Suprapubic skin (tissue), 4 donors: ENCODE measurements around the gene ATXN7L1. TPM values are rescaled to one million over a fixed set of nuclear protein-coding genes. Genes with fewer than 3 reads are reported as not detected.
A peak's percentile ranks its signal among the peaks of the same experiment; 100 is the strongest.

Source experiments
- DNase-seq, 2 donors: peaks; one replicate each; pipeline ENCODE4 v3.0.0-alpha.2; 2019; ENCODE audit warnings: low spot score in 2 of 2
- H3K27ac ChIP-seq: fragments of 200-600 bp; sonication (generic); one replicate; pipeline ENCODE4 v1.5.1; 2019
- H3K27me3 ChIP-seq: fragments of 200-600 bp; sonication (generic); one replicate; pipeline ENCODE4 v1.5.1; 2019
- H3K36me3 ChIP-seq: fragments of 200-600 bp; sonication (generic); one replicate; pipeline ENCODE4 v1.5.1; 2019
- H3K4me1 ChIP-seq: fragments of 200-600 bp; sonication (generic); one replicate; pipeline ENCODE4 v1.5.1; 2019
- H3K4me3 ChIP-seq: fragments of 200-600 bp; sonication (generic); one replicate; pipeline ENCODE4 v1.5.1; 2019; ENCODE audit warnings: mild to moderate bottlenecking
- H3K9me3 ChIP-seq: fragments of 200-600 bp; sonication (generic); one replicate; pipeline ENCODE4 v1.5.1; 2019
- CTCF ChIP-seq, 2 donors: fragments of 200-600 bp in 1 of 2; fragments of 450-650 bp in 1 of 2; sonication (generic) in 1 of 2; IDR thresholded peaks; one replicate each; pipeline ENCODE4 v1.5.1; 2016 to 2019; ENCODE audit warnings: antibody characterized with exemption in 2 of 2, mild to moderate bottlenecking in 1 of 2, moderate library complexity in 1 of 2
- EP300 ChIP-seq: sonication (generic); formaldehyde crosslinking; IDR thresholded peaks from one replicate; pipeline ENCODE4 v1.6.1; 2017; ENCODE audit warnings: antibody characterized with exemption
- POLR2A ChIP-seq, 2 donors: fragments of 450-650 bp; IDR thresholded peaks; one replicate each; pipeline ENCODE4 v1.6.1; 2017; ENCODE audit warnings: antibody characterized with exemption in 2 of 2, mild to moderate bottlenecking in 2 of 2, moderate library complexity in 2 of 2
- POLR2AphosphoS5 ChIP-seq, 3 donors: sonication (generic); formaldehyde crosslinking; IDR thresholded peaks; one replicate each; pipeline ENCODE4 v1.6.1; 2017; ENCODE audit warnings: antibody characterized with exemption in 3 of 3
- WGBS: methylation state at CpG from one replicate; pipeline ENCODE4 v1.1.5; 2018; 5-methylcytosine and 5-hydroxymethylcytosine counted together
- total RNA-seq, 4 donors: library from RNA; depleted of rRNA; stranded (reverse); fragments of >200 nt; gene quantifications; one replicate each; pipeline ENCODE4 v1.1.0, GENCODE V29; 2016

The ATXN7L1 gene
- total RNA-seq, 4 donors from 2014 or later = 14.8 to 35.6 (median 17.3) TPM

DNA sequence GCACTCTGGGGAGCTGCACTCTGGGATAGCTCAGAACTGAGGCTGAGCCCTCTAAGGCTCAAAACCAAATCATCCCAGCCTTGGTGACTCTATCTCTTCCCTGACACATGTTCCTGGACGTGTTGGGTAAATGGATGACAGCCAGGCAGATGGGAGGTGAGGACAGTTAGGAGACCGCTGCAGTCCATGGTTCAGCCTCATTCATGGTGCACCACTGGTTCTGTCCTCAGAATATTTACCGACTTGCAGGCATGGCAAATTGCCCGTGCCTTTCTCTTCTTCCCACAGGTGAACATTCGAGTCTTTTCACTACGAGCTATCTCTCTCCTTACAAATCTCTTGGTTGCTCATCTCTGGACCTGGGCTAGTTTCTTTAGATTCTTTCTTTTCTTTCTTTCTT lies 214.8 kb downstream of the ATXN7L1 start:
- Histone ChIP-seq H3K27ac (no peak overlapping the region), H3K27me3 (no peaks in the 10 kb centered on the region), H3K9me3 (no peaks in the 10 kb centered on the region), H3K4me1 (no peaks in the 10 kb centered on the region), H3K4me3 (no peak overlapping the region), H3K36me3 (peaks cover 44% of the 10 kb centered on the region)
- TF ChIP-seq POLR2AphosphoS5 (IDR thresholded peaks at IDR 0.05) (no peak), CTCF (IDR thresholded peaks at IDR 0.05) (no peak), POLR2A (IDR thresholded peaks at IDR 0.05) (no peak), EP300 (no peak)
- 81% methylated on average over 6 of the region's 6 CpGs for WGBS
- DNase-seq = no peak

DNA sequence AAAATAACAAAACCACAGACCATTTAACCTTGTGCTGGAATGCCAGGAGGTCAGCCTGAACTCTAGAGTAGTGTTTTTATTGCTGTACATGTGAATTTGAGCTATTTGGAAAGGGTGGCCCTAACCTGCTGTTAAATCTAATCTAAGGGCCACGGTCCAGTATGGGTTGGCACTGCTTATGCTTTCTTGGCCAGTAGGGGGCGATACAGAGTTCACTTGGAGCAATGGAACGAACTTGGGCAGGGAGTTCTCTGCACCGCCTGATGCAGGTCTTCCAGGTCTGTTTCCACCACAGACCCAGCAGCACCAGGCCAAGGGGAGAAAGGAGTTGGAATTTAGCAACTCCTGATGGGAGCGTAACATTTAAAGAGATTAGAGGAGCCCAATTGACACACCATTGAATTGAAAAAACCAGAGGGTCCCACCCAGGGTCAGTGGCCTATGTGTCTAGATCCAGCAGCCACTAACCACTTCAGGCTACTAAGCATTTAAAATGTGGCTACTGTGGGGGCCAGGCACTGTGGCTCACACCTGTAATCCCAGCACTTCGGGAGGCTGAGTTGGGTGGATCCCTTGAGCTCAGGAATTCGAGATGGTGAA lies 219.4 kb downstream of the ATXN7L1 start:
- Histone ChIP-seq H3K9me3 (no peaks in the 10 kb centered on the region), H3K4me3 (no peak overlapping the region), H3K4me1 (peaks cover 11% of the 10 kb centered on the region), H3K27ac (no peak overlapping the region), H3K27me3 (no peaks in the 10 kb centered on the region), H3K36me3 (peaks cover 19% of the 10 kb centered on the region)
- no peak for DNase-seq
- TF ChIP-seq POLR2AphosphoS5 (IDR thresholded peaks at IDR 0.05) (no peak), EP300 (no peak), CTCF (IDR thresholded peaks at IDR 0.05) (peak; percentile 52 to 53)
- 76% methylated on average over 7 of the region's 7 CpGs for WGBS

- H3K9me3 ChIP-seq = no peaks in the 10 kb centered on the region
- H3K4me1 ChIP-seq = peaks cover 17% of the 10 kb centered on the region
- WGBS = 52% methylated on average over 14 of the region's 17 CpGs
- DNase-seq = no peak
- H3K4me3 ChIP-seq = no peak overlapping the region
- no peak overlapping the region for H3K27ac ChIP-seq
- no peaks in the 10 kb centered on the region for H3K27me3 ChIP-seq
- peaks cover 9% of the 10 kb centered on the region for H3K36me3 ChIP-seq
- no peak for TF ChIP-seq POLR2A (IDR thresholded peaks at IDR 0.05)
Observed at GRCh38 chr7:105655500-105656380, 220.7 kb downstream of the ATXN7L1 start.

- TF ChIP-seq POLR2A (IDR thresholded peaks at IDR 0.05) = no peak
- no peak for TF ChIP-seq POLR2AphosphoS5 (IDR thresholded peaks at IDR 0.05)
- TF ChIP-seq CTCF (IDR thresholded peaks at IDR 0.05) = no peak
- TF ChIP-seq EP300 = no peak
- H3K27me3 ChIP-seq = no peaks in the 10 kb centered on the region
- H3K9me3 ChIP-seq = no peaks in the 10 kb centered on the region
- peaks cover 9% of the 10 kb centered on the region for H3K36me3 ChIP-seq
- H3K4me1 ChIP-seq = peaks cover 21% of the 10 kb centered on the region
- 77% methylated on average over 3 of the region's 3 CpGs for WGBS
- no peak for DNase-seq
- no peak overlapping the region for H3K4me3 ChIP-seq
- no peak overlapping the region for H3K27ac ChIP-seq
Observed at GRCh38 chr7:105655067-105655466, 221.3 kb downstream of the ATXN7L1 start.

- H3K4me1 ChIP-seq = peaks cover 30% of the 10 kb centered on the region
- DNase-seq = no peak
- WGBS = 87% methylated on average over 8 of the region's 8 CpGs
Observed at GRCh38 chr7:105654095-105654686, 222.2 kb downstream of the ATXN7L1 start.

More at GRCh38 chr7:105654095-105654686, 222.2 kb downstream of the ATXN7L1 start:
- Histone ChIP-seq H3K27ac (no peak overlapping the region), H3K27me3 (no peaks in the 10 kb centered on the region), H3K36me3 (peaks cover 3% of the 10 kb centered on the region), H3K4me3 (no peak overlapping the region), H3K9me3 (no peaks in the 10 kb centered on the region)
- TF ChIP-seq POLR2AphosphoS5 (IDR thresholded peaks at IDR 0.05) (no peak), CTCF (IDR thresholded peaks at IDR 0.05) (no peak), EP300 (no peak), POLR2A (IDR thresholded peaks at IDR 0.05) (no peak)
